Liver (tissue), 3 donors: ENCODE data around the gene SHF.

Experiments
- CTCF ChIP-seq: fragments of 150-350 bp; IDR thresholded peaks from 2 replicates; pipeline ENCODE4 v1.5.1; 2017; ENCODE audit warnings: improper control_type of control experiment, low read depth, low read length; ENCODE audit not compliant: missing input control
- GABPA ChIP-seq, 2 donors: IDR thresholded peaks in 1 of 2; conservative IDR thresholded peaks in 1 of 2; 2 replicates each; pipeline ENCODE4 v1.6.1; 2016; ENCODE audit warnings: antibody characterized with exemption in 2 of 2, mild to moderate bottlenecking in 1 of 2, moderate library complexity in 1 of 2
- RAD21 ChIP-seq, 2 donors: IDR thresholded peaks; 2 replicates each; pipeline ENCODE4 v1.6.1; 2016; ENCODE audit warnings: antibody characterized with exemption in 2 of 2, mild to moderate bottlenecking in 2 of 2
- SP1 ChIP-seq: IDR thresholded peaks from 2 replicates; pipeline ENCODE4 v1.6.1; 2018; ENCODE audit warnings: antibody characterized with exemption, mild to moderate bottlenecking
- TAF1 ChIP-seq: conservative IDR thresholded peaks from 2 replicates; pipeline ENCODE4 v1.6.1; 2016; ENCODE audit warnings: antibody characterized with exemption, mild to moderate bottlenecking
- YY1 ChIP-seq: IDR thresholded peaks from 2 replicates; pipeline ENCODE4 v1.6.1; 2016; ENCODE audit warnings: antibody characterized with exemption, mild to moderate bottlenecking
- ZBTB33 ChIP-seq: IDR thresholded peaks from 2 replicates; pipeline ENCODE4 v1.6.1; 2016; ENCODE audit warnings: antibody characterized with exemption
- TF ChIP-seq, protein P1 (sequence below): IDR thresholded peaks from 2 replicates; pipeline ENCODE4 v1.6.1; 2016; ENCODE audit warnings: antibody characterized with exemption, mild to moderate bottlenecking
- TF ChIP-seq, protein P2 (sequence below): IDR thresholded peaks from 2 replicates; pipeline ENCODE4 v1.6.1; 2016; ENCODE audit warnings: antibody characterized with exemption
- donor health status: healthy.
- donor health status: healthy.

- TF ChIP-seq SP1 (no peak), CTCF (no peak), TAF1 (no peak), GABPA (IDR thresholded peaks at IDR 0.05 in 1 of 2, conservative IDR thresholded peaks at IDR 0.05 in 1 of 2) (no peak), ZBTB33 (no peak), YY1 (no peak), RAD21 (IDR thresholded peaks at IDR 0.05) (no peak)
- TF ChIP-seq, protein P1, sequence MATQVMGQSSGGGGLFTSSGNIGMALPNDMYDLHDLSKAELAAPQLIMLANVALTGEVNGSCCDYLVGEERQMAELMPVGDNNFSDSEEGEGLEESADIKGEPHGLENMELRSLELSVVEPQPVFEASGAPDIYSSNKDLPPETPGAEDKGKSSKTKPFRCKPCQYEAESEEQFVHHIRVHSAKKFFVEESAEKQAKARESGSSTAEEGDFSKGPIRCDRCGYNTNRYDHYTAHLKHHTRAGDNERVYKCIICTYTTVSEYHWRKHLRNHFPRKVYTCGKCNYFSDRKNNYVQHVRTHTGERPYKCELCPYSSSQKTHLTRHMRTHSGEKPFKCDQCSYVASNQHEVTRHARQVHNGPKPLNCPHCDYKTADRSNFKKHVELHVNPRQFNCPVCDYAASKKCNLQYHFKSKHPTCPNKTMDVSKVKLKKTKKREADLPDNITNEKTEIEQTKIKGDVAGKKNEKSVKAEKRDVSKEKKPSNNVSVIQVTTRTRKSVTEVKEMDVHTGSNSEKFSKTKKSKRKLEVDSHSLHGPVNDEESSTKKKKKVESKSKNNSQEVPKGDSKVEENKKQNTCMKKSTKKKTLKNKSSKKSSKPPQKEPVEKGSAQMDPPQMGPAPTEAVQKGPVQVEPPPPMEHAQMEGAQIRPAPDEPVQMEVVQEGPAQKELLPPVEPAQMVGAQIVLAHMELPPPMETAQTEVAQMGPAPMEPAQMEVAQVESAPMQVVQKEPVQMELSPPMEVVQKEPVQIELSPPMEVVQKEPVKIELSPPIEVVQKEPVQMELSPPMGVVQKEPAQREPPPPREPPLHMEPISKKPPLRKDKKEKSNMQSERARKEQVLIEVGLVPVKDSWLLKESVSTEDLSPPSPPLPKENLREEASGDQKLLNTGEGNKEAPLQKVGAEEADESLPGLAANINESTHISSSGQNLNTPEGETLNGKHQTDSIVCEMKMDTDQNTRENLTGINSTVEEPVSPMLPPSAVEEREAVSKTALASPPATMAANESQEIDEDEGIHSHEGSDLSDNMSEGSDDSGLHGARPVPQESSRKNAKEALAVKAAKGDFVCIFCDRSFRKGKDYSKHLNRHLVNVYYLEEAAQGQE = no peak
- TF ChIP-seq, protein P2, sequence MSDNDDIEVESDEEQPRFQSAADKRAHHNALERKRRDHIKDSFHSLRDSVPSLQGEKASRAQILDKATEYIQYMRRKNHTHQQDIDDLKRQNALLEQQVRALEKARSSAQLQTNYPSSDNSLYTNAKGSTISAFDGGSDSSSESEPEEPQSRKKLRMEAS = no peak
Measured at GRCh38 chr15:45174577-45174976, 13.2 kb downstream of the SHF start.
